Stimulated activated CD8-positive, alpha-beta memory T cell treated with anti-CD3 and anti-CD28 coated beads, Interleukin-12 subunit alpha, Interleukin-12 subunit beta, amount 100 ng/mL, for 24 hours (primary cell): Measurements from ENCODE around the gene THOC6.
A peak's percentile ranks its signal among the peaks of the same experiment; 100 is the strongest.

Experiments used
- DNase-seq: peaks from one replicate; pipeline ENCODE4 v3.0.0-alpha.2; 2020; ENCODE audit errors: extremely low read depth

Gene THOC6

DNA sequence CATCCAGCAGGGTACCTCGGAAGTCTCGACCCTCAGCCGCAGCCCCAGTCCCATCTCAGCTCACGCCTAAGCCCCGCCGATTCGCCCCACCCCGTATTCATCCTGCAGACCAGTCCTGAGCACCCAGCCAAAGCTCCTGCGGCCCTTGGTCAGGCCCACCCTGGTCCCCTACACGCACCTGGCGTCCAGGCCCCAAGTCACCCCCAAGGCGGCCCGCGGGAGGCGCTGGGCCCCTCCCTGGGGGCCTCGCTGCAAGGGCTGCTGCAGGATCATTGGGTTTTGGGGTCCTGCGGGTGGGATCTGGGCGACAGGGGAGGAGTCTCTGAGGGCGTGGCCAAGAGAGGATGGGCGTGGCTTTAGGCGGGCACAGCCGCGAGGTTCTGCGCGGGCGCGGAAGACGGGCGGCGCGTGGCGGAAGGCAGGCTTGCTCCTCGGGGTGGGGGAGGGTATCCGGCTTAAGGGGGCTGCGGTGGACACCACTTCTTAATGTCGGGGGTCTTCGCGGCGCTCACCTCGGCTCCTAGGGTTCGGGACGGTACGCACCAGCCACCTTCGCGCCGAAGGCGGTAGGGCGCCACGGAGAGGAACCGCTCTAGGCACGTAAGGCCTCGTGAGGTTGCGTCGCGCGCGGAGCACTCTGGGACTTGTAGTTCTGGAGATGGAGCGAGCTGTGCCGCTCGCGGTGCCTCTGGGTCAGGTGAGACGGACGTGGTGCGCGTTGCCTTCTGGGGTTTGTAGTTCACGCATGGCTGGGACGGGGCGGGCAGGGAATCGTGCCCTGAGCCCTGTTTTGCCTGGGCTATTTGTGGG lies at the start of gene THOC6, which contains the start of gene HCFC1R1:
TSS of gene THOC6 (plus strand) at position 367 of the 810 bp plus-strand sequence. CDS start at position 659, 292 bp downstream.
TSS of gene HCFC1R1 (minus strand) at position 274 of the 810 bp plus-strand sequence. CDS start at position 273, 1 bp downstream.
- peak; percentile 85 for DNase-seq

DNA sequence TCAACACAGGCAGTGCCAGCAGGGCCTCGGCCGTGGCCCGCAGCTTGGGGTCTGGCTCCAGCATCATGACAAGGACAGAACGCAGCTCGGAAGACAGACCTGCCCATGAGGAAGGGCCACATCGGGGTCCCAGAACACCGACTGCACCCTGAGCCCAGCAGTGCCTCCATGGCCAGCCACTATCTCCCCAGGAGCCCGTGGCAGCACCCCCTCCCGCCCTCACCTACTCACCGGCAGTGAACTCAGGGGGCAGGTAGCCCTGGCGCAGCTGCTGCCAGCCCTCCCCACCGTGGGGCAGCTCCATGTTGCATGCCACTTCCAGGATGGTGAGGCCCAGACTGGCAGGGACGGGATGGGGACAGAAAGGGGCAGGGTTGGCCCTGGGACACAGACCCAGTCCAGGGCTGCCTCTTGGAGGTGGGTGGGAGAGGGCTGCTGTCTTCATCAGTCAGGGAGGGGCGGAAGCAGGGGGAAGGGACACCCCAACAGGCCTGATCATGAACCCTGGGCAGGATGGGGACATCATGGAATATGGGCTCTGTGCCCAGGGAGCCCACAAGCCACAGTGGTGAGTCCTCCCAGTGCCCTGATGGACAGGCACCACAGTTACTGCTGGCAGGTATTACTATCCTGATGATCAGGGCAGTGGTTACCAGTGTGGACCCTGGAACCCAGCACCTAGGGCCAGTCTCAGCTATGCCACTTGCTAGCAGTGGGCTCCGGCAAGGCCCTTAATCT lies 49.3 kb upstream of the THOC6 start:
- no peak for DNase-seq

DNA sequence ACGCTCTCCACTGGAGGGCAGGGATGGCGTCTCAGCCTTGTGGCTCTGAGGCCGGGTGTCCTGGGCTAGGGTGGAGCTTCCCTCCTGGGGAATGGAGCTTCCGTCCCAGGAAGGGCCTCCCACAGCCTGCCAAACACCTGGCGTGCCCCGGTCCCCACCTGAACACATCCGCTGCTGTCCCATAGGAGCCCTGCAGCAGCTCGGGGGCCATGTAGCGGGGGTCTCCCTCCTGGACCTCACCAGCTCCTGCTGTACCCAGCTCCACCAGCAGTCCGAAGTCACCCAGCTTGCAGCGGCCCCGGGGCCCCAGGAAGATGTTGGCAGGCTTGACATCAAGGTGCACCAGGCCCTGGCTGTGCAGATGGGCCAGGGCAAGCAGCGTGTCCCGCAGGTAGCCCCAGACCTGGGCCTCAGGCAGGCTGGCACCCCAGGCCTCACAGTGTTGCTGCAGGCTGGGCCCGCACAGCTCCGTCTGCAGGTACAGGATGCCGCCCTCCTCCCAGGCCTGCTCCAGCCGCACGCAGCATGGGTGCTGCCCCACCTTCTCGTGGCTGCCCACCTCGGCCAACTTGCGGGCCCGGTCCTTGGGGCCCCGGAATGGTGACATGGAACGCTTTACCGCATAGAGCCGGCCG lies 48.6 kb upstream of the THOC6 start:
- no peak for DNase-seq

DNA sequence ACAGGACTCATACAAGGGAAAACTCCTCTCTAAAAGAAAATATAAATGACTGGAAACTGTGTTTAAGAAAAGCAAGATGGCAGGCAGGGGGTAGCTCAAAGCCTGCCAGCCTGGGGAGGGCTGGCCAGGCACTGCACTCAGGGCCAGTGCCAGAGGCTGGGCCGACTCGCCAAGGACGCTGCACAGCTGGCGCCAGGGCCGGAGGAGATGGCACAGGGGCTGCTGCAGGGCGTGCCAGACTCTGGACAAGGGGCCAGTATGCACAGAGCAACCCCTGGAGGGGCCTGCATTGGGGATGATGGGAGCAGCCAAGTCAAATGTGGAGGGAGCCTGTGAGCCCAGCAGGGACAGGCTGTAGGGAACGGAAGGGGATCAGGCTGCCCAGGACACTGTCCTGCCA lies 47.6 kb upstream of the THOC6 start:
- no peak for DNase-seq

DNA sequence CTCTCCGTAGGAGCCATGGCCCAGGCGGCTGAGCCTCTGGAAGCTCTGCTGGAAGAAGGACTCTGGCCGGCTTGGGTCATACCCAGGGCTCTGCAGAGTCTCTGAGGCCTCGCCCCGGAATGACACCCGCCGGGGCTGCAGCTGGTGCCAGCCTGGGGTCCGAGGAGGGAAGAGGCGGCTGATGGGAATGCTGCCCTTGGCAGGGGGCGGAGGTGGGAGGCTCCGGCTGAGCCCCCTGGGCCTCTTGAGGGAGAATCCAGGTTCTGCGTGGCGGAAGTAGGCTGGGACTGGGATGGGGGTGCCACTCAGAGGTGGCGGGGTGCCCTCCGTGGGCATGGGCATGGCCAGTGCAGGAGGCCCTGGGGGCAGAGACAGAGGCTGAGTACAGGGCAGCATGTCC lies 47.2 kb upstream of the THOC6 start:
- no peak for DNase-seq

DNA sequence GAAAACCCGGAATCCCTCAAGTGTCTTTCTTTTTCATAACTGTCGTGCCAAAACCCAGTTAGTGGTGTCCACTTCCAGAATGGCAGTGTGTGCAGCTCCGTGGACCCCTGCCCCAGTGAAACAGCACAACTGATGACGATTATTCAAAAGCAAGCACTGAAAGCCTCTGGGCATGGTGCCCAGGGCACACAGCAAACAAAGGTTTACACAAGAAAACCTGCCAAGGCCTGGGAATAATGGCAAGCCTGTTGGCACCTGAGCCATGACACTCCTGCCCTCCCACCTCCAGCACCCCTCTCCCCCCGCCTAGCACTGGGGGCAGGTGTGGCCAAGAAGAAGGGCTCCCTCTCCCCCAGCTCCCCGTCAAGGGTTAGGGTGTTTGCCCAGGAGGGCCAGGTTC lies 46.4 kb upstream of the THOC6 start:
- DNase-seq = no peak

DNA sequence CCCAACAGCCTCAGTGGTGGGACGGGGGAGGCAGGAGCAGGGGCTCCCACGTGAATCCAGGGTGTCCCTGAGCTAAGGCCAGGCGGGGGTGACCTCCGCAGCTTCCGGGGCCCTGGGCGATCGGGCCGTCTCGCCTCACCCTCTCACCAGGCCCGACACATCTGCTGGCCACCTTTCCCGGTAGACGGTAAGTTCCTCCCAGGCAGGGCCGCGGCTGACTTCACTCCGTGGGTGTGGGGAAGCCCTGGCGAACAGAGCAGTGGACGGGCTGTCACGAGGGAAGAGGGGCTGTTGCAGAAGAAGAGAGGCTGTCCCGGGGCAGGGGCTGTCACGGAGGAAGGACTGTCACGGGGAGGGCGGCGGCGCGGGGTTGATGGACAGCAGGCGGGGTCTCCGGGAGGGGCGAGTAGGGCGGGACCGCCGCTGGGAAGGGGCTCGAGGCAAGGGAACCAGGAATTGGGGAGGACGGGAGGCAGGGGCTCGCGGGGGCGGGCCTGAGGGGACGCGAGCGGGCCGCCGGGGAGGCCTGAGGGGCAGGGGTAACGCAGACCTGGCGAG lies 44.1 kb upstream of the THOC6 start:
- no peak for DNase-seq

DNA sequence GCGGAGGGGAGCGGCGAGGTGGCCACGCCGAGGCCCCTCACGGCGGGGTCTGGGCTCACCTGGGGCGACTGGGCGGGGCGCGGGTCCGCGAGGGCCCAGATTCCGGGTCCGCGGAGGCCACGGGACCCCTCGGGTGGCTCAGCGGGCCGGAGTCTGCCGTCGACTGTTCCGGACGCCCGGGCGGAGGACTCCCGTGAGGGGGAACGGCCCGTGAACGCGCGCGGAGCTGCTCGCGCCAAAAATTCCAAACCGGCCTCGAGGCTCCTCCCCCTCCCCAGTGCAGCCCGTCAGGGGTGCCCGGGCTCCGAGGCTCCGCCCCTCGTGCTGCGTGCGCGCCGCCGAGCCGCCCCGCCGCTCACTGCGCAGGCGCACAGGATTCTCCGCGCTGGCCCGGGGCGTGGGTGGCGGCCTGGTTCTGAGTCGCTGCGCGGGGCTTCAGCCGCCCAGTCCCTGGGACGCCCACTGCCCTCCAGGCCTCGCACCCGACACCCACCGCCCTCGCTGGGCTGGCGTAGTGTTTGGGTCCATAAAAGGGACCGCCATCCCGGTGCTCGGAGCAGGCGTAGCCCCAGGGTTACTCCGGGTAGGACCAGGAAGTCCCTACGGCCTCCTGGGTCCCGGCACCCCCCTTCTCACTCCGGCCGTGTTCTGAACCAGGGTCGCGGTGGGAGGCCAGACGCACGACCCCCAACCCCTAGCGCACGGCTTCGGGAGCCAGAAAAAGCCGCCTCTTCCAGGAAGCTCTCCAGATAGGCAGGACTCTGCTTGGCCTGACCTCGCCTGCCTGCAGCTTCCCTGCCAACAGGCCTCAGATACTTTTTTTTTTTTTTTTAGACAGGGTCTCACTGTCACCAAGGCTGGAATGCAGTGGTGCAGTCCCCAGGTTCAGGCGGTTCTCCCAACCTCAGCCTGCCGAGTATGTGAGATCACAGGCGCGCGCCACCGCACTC lies 43.3 kb upstream of the THOC6 start, which contains the start of gene PKMYT1:
TSS of gene PKMYT1 (minus strand) at position 220 of the 950 bp plus-strand sequence. CDS start 789 bp downstream, outside the sequence.
- DNase-seq = peak; percentile 89

DNA sequence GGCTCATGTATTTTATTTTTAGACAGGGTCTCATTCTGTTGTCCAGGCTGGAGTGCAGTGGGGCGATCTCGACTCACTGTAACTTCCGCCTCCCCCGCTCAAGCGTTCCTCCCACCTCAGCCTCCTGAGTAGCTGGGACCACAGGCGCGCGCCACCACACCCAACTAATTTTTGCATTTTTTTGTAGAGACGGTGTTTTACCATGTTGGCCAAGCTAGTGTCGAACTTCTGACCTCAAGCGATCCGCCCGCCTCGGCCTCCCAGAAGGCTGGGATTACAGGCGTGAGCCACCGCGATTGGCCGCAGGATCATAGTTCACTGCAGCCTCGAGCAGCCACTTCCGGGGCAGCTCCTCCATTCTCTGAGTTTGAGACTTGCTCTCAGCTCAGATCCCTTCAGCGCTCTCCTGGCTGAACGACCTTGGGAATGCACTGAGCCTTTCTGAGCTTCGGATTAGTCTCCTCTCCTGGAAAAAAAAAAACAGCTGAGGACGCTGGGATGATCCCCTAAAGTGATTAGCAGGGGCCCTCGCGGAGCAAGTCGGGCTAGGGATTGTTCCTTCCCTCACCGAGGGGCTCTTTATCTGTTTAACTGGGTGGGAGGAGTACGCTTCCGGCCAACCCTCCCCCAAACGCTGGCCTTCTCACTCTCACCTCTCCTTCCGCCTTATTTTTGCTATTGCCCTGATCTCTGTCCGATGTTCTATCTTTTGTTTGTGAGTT lies 42.5 kb upstream of the THOC6 start:
- DNase-seq = no peak

DNA sequence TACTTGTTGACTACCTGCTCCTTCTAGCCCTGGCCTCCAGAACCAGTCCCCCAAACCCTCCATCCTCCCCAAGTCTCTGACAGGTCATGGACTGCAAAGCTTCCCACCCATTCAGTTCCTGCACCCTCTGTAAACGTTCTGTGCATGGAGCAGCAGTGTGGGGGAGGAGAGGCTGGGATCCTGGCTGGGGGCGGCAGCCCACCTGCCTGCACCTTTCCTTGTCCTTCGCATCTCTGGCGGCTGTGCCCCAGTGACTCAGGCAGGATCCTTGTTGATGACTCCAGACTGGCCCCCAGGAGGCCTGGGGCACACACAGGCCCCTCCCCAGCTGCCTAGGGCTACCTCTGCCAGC lies 42.0 kb upstream of the THOC6 start:
- no peak for DNase-seq

DNA sequence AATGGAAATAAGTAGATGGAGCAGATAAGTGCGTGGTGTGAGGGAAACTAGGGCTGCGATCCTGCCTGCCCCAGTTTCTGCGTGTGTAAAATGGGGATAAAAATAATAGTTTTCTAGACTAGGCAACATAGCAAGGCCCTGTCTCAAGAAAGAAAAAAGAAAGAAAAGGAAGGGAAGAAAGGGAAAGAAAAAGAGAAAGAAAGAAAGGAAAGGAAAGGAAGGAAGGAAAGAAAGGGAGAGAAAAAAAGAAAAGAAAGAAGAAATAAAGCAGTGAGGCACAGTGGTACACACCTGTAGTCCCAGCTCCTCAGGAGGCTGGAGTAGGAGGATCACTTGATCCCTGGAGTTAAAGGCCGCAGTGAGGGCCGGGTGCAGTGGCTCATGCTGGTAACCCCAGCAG lies 41.4 kb upstream of the THOC6 start:
- DNase-seq = no peak

DNA sequence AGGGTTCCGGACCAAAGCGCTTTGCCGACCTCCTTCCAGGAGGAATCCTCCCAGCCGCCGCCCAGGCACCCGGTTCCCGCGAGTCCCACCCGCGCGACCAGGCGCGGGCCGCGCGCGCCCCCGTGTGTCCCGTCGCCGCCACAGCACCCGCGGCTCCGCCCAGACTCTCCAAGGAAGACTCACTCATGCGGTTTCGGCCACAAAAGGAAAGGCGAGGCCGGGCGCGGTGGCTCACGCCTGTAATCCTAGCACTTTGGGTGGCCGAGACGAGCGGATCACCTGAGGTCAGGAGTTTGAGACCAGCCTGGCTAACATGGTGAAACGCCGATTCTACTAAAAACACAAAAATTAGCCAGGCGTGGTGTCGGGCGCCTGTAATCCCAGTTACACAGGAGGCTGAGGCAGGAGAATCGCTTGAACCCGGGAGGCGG lies 40.1 kb upstream of the THOC6 start:
- DNase-seq = no peak

DNA sequence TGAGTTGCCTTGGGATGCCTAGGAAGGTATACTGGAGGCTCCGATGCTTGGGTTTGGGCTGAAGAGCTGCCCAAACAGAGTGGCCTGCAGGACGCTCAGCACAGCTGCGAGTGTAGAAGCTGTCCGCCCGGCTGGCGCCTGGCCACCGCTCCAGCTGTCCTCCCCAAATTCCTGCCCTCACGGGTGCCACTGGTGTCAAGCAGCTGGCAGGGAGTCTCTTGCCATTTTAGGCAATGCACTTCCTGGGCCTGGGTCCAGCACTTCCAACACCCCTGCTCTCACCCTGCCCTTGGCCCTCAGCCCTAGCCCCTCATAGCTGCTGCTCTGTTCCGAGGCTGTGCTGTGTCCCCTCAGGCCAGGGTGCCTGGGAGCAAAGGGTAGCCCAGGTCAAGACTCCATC lies 38.4 kb upstream of the THOC6 start:
- no peak for DNase-seq

DNA sequence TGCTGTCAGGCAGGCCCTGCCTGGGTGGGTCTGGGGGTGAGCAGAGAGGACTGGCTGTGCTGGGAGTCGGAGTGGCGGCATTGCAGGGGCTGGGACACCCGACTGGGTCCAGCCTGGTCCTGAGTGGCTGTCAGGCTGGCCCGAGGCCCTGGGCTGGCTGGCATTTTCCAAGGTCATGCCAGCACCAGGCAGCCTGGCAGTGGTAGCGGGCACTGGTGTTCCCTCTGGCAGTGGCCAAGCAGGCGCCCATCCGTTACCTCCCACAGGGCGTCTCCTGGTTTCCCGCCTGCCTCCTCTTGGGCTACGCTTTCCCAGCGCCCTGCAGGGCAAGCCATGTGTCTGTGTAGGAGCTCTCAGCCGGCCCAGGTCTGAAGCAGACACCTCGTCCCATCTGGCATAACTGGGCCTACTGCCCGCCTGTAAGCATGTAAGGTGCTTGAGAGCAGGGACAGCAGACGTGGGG lies 37.9 kb upstream of the THOC6 start:
- DNase-seq = no peak

DNA sequence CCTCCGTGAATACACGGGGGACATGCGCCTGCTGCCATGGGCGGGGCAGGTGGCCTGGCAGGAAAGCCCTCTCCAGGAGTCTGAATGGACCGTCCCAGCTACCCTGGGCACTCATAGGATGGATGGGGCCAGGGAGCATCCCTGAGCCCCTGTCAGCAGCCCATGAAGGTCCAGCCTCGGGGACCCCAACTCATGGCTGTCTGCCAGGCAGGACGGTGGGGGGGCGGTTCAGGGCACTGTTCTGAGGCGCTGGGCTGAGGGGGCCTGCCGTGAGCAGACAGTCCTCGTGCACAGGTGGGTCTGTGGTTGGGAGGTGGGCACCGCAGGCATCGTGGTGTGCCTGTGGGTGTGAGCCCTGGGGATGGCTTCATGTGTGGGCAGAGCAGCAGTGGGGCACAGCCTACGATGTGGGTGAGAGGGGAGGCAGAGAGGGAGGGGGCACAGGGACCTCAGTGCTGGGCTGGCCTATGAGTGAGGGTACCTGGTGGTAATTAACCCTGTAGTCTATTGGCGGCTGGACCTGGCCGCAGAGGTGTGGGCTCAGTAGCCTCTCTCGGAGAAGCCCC lies 37.1 kb upstream of the THOC6 start:
- DNase-seq = no peak

DNA sequence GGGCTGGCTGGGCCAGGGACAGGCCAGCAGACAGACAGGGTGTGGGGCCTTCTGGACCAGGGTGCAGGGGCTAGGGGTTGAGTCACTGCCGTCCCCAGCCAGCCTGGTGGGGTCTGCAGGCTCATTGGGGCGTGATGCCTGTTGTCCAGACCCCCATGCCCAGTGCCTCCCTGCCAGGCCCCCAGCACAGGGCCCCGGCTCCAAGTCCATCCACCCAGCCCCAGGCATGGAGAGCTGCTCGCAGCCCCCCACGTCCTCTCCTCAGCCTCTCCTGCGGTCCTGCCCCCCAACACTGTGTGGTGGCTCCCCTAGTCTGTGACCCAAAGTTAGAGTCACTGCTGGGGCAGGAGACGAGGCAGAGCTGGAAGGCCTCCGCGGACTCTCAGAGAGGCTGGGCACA lies 36.5 kb upstream of the THOC6 start:
- no peak for DNase-seq

DNA sequence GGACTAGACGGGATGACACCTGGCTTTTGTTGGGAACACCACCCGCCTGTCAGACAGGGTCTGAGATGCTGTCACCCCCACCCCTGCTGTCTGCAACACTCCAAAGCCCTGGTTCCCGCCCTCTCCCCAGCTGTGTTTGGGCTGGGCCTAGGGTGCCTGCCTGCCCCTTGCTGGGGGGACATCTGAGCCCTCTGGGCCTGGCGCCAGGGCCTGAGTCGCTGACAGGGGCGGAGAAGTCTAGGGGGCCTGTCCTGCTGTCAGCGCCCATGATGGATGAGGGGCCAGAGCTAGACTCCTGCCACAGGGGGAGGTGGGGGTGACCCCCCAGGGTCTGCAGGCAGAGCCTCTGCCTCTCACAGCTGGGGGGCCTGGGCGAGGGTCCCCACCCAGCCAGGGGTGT lies 36.0 kb upstream of the THOC6 start:
- no peak for DNase-seq

DNA sequence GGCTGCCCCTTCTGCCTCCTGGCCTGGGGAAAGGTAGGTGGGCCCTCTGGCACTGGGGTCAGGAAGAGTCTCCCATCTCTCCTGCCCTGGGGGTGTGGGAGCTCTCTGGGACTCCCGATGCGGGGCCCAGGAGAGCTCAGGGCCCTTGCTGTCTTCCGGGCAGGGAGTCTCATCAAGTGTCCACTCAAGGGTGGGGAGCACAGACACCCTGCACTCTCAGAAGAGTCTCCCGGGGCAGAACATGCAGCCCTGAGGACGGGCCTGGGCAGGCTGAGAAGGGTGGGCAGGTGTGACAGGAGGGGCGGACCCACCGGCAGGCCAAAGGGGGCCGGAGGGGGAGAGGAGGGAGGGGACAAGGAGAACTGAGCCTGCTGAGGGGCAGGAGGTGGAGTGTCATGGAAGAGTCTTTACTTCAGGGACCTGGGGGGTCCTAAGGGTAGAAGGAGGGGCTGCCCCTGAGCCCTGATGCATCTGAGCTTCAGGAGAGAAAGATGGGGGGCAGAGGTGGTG lies 35.2 kb upstream of the THOC6 start:
- no peak for DNase-seq

DNA sequence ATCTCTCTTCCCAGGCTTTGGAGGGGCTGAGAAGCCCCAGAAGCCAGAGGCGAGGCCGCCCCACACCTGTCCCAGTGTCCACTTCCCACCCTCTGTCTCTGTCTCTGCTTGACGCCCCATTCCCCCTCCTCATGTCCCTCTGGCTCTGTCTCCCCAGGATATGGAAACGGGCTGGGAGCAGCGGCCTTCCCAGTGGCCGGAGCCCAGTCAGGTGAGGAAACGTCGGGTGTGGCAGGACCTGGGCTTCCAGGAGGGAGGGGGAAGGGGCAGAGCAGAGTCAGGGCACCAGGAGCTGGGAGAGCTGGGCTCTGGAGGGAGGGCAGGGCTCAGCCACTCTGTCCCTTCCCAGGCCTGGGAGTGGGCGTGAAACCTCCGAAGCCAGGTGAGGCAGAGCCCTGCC lies 32.9 kb upstream of the THOC6 start:
- no peak for DNase-seq
